T-helper 2 cell treated with Interferon-gamma antibody and Interleukin-4, amounts not matched to agents 100 ng/mL and 5 ng/mL, for 36 hours (primary cell): ENCODE results near the gene TTBK1. TPM values are rescaled to one million over a fixed set of nuclear protein-coding genes. Genes with fewer than 3 reads are reported as not detected.

Experiments
- intact Hi-C: fragments of 100-400 bp; cut with micrococcal nuclease; formaldehyde crosslinking; loops from one replicate; pipeline ENCODE4 v1.15.1; 2023
- total RNA-seq: library from RNA; stranded (reverse); gene quantifications from 2 replicates; pipeline ENCODE4 v1.2.3, GENCODE V29; 2022

TTBK1 gene
- total RNA-seq, 1 donor from 2014 or later: 0.18 TPM

GRCh38 chr6:43269273-43270007 is 26.2 kb downstream of the TTBK1 start:
- intact Hi-C loops: no loop called here

- intact Hi-C loops: no loop called here
Measured at GRCh38 chr6:43271103-43271815, 28.0 kb downstream of the TTBK1 start.

GRCh38 chr6:43271944-43272343 is 28.7 kb downstream of the TTBK1 start:
- intact Hi-C loops: no loop called here

- intact Hi-C loops: no loop called here
Measured at GRCh38 chr6:43273707-43274106, 30.4 kb downstream of the TTBK1 start.

GRCh38 chr6:43274127-43274915 is 31.0 kb downstream of the TTBK1 start:
- intact Hi-C loops: no loop called here

GRCh38 chr6:43274916-43275597 is 31.8 kb downstream of the TTBK1 start:
- intact Hi-C loops: no loop called here

GRCh38 chr6:43275801-43276576 is 32.7 kb downstream of the TTBK1 start:
- intact Hi-C loops: no loop called here

- intact Hi-C loops: no loop called here
Measured at GRCh38 chr6:43276577-43277305, 33.5 kb downstream of the TTBK1 start.

- intact Hi-C loops: no loop called here
Measured at GRCh38 chr6:43277306-43277642, 34.0 kb downstream of the TTBK1 start.

- intact Hi-C loops: no loop called here
Measured at GRCh38 chr6:43277643-43278523, 34.6 kb downstream of the TTBK1 start.

- intact Hi-C loops: no loop called here
Measured at GRCh38 chr6:43278524-43279078, 35.3 kb downstream of the TTBK1 start.

- intact Hi-C loops: no loop called here
Measured at GRCh38 chr6:43280234-43280633, 37.0 kb downstream of the TTBK1 start.

GRCh38 chr6:43282060-43282459 is 38.8 kb downstream of the TTBK1 start:
- intact Hi-C loops: no loop called here

- intact Hi-C loops: no loop called here
Measured at GRCh38 chr6:43282636-43283513, 39.6 kb downstream of the TTBK1 start.

- intact Hi-C loops: no loop called here
Measured at GRCh38 chr6:43283514-43283901, 40.2 kb downstream of the TTBK1 start.

GRCh38 chr6:43283905-43284304 is 40.6 kb downstream of the TTBK1 start:
- intact Hi-C loops: no loop called here

GRCh38 chr6:43284991-43285781 is 41.9 kb downstream of the TTBK1 start:
- intact Hi-C loops: no loop called here
